HG02588 (cell line): ENCODE results near the gene TXNDC16.

Experiments used
- ATAC-seq: cut with Tn5 transposase; IDR thresholded peaks from one replicate; pipeline ENCODE4 v1.9.1; 2021; ENCODE audit warnings: mild to moderate bottlenecking, moderate library complexity; ENCODE audit not compliant: unreplicated experiment

The TXNDC16 gene

DNA sequence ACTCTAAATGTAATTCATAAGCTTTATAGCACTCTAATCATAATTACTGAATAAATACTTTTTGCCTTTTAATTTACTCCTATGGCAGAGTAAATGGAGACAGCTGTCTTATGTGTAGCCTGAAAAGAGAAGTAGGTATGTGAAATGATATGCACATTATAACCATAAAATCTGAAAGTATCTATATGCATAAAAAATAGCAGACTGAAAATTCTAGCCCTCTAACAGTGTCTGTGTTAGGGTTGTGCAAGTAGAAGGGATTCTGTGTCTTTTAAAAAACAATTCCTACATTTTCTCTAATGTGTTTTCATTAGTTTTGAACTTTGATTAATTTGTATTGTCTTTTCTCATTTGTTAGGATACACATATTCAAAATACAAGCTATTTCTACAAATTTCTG, 94.9 kb downstream of the TXNDC16 start:
- ATAC-seq: no peak

DNA sequence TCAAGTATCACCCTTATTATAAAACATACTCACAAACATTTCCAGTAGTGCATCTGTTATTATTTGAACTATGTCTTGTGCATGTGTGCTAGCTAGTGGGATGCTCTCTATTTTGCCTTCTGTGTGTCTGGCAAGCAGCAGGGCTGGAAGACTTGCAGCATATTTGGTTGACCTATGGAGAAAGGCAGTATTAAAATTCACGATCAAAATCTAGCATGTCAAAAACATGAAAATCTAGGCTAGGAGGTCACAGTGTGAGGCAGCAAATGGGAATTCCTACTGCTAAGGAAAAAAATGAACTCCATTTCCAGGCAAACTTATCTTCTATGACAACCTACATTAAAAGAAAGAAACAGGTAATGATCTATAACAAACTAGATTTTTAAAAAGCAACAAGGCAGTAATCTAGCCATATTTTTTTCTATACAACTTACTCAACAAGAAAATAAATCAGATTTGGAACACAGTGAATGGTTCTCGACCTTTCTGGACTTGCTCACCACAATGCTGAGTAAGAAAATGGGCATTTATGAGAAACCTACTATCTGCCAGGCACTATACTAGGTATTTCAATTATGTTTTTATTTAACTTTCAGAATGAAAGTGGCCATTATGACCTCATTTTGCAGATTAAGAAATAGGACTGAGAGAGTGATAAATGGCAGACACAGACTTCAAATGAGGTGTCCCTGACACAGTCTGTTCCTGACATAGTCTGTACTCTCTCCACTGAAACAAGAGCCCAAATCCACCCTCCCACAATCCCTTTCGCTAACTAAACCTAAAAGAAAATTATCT, 96.8 kb downstream of the TXNDC16 start:
- ATAC-seq: no peak

GRCh38 chr14:52447236-52447635, 105.1 kb downstream of the TXNDC16 start:
- no peak for ATAC-seq

GRCh38 chr14:52446355-52446754, 106.0 kb downstream of the TXNDC16 start:
- no peak for ATAC-seq

DNA sequence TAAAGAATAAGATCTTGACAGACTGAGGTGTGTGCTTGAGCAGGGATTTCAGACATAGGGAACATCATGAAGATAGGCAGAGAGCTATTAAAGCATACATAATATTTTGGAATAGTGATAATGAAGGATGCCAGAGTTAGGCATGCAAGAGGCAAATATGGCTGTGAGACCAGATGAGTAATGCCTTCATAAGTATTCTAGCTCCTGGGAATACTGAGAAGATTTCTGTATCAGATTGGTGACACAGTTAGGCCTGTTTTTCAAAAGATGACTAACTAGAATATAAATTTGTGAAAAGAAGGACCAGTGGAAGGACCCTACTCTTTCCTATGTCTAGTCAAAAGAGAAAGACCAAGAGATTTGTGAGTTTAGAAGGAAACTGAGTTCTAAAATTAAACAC, 108.8 kb downstream of the TXNDC16 start:
- no peak for ATAC-seq

DNA sequence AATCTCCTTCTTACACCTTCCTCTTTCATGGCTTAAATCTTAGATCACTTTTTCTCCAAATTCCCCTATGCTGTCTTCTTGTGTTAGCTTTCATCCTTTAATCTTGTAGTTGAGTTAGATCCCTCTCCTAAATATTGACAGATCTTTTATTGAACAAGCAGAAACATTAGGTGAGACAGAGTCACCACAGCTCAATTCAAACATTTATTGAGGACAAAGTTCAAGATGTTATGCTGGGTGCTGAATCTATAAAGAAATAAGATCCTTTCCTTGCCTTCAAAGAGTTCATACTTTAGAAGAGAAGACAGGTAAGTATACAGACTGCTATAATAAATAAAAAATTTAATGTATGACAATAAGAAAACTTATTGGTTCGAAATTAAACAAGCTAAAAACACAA, 109.7 kb downstream of the TXNDC16 start:
- ATAC-seq: no peak

GRCh38 chr14:52442166-52442565, 110.1 kb downstream of the TXNDC16 start:
- ATAC-seq: no peak

- ATAC-seq: no peak
Measured at GRCh38 chr14:52439476-52439875, 112.8 kb downstream of the TXNDC16 start.

DNA sequence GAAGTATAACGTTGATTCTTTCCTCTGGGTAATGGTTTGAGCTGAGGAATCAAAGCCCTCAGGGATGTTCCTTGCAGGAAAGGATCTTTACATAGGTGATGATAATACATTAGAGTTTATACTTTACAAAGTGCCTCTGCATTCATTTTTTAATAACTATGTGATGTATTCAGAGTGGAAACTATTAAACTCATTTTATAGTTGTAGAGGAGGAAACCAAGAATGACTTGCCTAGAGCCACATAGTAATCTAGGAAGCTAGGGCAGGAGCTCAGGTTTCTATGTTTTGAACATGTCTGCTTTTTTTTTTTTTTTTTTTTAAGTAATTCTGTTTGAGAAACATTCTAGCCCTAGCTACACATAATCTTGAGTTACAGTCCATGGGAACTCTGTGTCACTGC, 117.3 kb downstream of the TXNDC16 start:
- no peak for ATAC-seq

DNA sequence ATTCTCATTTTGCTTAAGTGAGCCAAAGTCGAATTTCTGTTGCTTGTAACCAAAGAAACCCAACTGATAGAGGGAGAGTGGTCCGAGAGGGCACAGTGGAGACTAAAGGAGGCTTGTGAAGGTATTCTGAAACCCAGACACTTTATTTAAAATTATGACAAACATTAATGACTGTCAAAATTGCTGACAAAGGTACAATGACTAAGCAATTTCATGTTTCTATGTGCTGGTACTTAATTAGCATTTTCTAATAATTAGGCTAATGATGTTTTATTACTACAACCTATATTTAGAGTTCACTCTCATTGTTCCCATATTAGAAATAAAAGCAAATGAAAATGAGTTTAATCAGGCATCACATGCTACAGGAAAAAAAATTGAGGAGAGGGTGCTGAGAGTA, 121.8 kb downstream of the TXNDC16 start:
- no peak for ATAC-seq

GRCh38 chr14:52429451-52429850, 122.9 kb downstream of the TXNDC16 start:
- no peak for ATAC-seq

DNA sequence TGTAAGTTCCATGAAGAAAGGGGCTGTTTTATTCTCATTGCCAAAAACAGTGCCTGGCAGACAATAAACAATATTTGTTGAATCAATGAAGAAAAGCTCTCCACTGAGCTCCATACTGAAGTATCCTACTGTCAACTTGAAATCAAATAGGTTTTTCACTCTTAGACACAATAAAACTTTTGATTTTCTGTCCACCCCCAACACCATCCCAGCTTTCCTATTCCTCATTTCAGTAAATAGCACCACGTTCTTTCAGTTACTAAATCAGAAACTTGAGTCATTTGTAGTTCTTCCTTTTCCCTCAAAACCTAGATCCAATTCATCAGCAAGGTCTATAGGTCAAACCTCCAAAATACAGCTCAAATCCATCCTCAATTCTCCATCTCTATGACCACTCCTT, 124.8 kb downstream of the TXNDC16 start:
- no peak for ATAC-seq

DNA sequence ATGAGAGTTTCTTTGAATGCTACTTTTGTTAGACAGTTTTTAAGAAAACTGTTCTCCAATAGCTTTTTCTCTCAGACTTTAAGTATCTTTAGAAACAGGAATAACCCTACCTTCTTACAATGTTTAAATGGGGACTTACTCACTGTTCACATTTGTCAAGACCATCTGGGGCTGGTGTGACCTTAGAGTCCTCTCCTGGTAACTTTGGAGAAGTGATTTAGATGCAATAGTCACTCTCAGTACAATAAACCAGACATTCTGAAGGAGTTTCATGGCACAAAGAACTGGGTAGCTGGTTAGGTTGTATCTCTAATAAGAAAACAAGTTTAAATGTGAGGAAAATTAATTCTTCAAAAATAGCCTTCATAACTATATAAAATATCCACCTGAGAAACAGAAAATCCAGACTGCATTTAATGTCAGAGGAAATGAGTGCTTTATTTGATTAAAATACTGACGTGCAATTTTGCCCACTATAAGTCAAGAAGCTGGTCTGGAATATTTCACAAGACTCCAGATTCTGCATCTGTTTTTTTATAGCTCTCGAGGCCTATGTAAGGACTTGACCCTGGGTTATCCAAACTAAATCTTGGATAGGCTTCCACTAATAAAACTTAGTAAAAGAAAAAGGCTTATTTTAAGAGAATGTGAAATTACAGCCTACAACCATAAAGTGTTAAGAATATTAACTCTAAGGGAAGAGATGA, 129.5 kb downstream of the TXNDC16 start:
- ATAC-seq: no peak

DNA sequence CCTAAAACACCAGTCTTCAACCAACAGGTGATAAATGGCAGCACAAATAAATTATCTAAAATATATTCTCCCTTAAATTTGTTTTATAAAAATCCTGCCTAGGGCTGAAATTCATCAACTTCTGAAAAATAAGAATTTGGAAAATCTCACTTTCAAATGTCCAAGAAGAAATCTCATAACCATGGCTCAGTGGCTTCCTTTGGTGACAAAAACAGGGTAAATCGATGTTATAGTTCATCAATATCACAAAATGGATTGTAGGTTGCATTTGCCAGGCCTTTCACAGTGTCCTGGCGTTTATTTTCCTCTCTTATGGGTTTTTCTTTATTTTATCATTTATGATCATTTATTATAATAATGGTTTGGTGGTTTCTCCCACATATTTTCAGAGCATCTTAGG, 135.2 kb downstream of the TXNDC16 start:
- ATAC-seq: no peak

GRCh38 chr14:52413729-52414408, 138.4 kb downstream of the TXNDC16 start:
- no peak for ATAC-seq

DNA sequence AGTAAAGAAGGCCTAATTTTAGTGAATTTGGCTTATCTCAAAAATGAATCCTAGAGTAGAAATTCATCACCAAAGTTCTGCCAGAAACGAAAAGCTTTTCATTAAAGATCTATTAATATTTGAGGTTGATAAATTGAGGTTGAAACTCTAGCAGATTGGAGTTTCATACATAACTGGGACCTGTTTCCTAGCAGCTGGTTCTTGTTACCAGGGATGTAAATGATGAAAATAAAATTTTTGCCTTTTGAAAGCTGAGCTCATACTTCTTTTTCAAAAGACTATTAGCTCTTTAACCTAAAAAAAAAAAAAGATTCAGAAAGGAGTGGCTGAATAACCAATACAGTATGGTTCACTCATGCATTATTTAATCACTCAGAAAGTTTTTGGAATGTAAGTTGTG, 139.9 kb downstream of the TXNDC16 start:
- no peak for ATAC-seq

DNA sequence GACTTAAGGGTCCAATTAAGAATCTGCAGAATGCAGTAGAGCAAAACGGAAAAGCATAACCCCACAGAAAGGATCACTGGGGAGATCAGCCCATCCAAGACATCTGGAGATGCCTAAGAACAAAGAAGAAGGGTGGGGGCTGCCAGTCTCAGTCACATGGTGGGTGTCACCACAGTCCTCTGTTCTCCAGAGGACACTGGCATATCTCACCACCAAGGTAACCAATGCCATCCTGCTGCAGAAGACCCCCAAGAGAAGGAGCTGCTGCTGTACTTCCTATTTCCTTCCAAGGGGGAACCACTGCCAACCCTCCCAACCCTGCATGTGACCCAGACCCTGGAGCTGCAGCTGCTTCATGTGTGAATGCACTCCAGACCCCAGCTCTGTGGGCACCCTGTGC, 147.0 kb downstream of the TXNDC16 start:
- no peak for ATAC-seq

GRCh38 chr14:52402812-52403526, 149.3 kb downstream of the TXNDC16 start:
- no peak for ATAC-seq

- no peak for ATAC-seq
Measured at GRCh38 chr14:52400846-52401245, 151.5 kb downstream of the TXNDC16 start.

DNA sequence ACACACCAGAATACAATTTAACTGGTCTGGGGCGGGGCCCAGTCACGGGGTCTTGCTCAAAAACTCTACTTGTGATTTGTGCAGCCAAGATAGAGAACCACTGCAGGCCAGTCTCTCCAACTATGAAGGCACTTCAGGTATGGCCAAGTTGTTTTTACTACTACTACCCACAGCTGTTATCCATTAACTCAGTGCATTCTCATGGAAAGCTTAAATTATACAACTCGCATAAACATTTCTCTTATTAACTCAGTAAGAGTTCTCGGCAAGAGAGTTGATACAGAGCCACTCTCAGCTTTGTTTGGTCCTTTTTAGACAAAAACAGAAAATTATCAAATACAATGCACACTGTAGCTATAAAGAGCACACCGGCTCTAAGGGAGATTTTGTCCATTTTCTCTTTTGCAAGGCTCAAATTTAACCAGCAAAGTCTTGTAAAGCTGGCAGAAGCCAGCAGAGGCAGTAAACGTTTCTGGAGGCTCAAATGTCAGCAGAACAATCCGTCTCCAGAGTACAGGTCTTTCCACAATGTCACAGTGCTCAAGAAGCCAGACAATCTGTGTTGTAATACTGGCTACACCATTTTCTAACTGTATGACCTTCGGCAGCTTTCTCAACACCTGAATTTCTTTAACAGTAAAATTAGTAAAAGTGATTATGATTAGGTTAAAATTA, 152.2 kb downstream of the TXNDC16 start:
- no peak for ATAC-seq

- no peak for ATAC-seq
Measured at GRCh38 chr14:52399104-52399503, 153.2 kb downstream of the TXNDC16 start.
